Raji (cell line): ENCODE data around the gene LYG2.
"Not testable (repeated sequence)": the region's sequence is repeated elsewhere in the genome, so short reads cannot be mapped to it uniquely, and the experiment has no call there.

ENCODE experiments used
- POLR2A ChIP-seq: IDR thresholded peaks from 2 replicates; pipeline ENCODE4 v1.6.1; 2011; ENCODE audit warnings: low read depth, low read length, control low read depth; ENCODE audit not compliant: insufficient read depth

Gene LYG2

GRCh38 chr2:99255491-99256318 lies at the start of gene LYG2:
LYG2 (minus strand) TSS chr2:99255666; CDS start chr2:99254260, 1,406 bp downstream.
- no peak for TF ChIP-seq POLR2A

DNA sequence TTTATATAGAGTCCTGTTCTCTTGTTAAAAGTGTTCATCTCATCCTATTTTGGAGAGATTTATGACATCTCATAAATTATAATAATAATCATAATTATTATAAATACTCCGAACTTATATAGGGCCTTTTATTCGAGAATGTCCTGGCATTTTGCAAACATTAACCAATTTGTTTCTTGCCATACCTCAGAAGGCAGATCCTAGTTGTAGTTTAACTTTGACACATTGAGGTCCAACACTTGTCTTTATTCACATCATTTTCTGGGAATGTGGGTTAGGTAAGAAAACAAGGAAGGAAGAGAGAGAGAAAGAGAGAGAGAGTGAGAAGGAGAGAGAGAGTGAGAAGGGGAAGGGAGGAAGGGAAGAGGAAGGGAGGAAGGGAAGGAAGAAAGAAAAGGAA lies 45.6 kb upstream of the LYG2 start, which contains the start of gene LYG1:
Gene LYG1 (minus strand): TSS at position 101 of the 400 bp plus-strand sequence. CDS start 5,527 bp downstream, outside the sequence.
- TF ChIP-seq POLR2A: not testable (repeated sequence)

- no peak for TF ChIP-seq POLR2A
Measured at GRCh38 chr2:99299580-99299979, 44.1 kb upstream of the LYG2 start.

DNA sequence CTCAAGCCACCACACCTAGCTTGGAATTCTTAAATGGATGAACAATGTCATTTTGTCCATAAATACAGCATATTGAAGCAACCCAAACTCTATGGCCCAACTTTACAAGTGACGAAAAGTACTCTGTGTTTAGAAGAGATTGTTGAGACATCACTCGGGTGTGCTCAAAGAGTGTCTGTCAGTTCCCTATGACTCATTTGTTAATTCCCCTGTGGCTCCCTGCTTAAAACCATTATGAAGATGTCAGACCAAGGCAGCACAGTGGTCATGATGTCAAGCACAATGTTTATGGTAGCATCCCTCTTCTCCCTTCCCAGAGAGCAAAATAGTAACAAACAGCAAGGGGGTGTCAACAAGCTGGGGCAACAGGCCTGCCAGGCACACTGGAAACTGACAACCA lies 42.5 kb upstream of the LYG2 start:
- TF ChIP-seq POLR2A: no peak

GRCh38 chr2:99285526-99285925 lies 30.1 kb upstream of the LYG2 start:
- TF ChIP-seq POLR2A: no peak

DNA sequence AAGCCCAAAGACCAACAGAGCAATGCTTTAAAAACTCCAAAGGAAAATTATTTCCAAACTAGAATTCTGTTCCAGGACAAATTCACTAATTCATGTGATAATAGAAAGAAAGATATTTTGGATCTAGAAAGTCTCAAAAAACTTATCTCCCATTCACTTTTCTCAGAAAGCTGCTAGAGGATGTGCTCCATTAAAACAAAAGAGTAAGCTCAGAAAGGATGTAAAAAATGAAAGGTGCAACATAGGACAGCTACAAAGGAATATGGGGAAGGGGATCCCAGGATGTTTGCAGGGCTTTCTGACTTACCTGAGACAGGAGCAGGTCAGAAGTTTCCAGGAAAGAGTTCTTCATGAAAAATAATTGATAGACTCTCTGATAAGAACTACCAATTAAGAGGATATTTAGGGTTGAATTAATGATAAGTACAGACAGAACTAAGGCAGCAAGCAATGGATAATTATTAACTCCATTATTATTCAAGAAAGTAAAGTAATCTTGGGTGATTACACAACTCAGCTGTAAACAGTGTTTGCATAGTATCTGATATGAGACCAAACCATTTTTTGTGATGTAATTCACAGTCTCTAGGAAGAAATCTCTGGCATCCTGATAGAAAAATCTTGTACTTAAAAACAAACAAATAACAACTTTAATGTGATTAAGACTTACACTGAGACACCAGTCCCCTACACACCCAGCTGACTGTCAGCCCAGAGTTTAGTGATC lies 24.7 kb upstream of the LYG2 start:
- TF ChIP-seq POLR2A: no peak

DNA sequence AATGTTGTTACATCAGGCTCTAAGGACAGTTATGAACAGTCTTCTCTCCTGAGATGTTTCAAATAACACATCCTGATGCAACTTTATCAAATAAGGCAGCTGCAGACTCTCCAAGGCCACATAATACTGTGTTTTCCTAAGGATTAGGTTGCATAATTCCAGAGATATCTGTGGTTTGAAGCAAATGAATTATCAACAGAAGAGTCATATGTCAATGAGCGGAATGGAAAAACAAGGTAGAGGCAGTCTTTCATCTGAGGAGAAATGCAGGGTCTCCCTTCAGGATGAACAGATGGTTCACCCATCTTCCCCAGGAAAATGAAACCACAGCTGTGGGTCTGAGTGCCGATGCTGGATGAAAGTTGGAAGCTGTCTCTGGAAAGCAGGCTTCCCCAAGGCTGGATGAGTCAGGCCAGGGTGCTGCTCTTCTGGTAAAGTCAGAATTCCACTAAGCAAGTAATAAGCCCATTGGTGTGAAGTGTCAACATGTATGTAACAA lies 23.4 kb upstream of the LYG2 start:
- no peak for TF ChIP-seq POLR2A

DNA sequence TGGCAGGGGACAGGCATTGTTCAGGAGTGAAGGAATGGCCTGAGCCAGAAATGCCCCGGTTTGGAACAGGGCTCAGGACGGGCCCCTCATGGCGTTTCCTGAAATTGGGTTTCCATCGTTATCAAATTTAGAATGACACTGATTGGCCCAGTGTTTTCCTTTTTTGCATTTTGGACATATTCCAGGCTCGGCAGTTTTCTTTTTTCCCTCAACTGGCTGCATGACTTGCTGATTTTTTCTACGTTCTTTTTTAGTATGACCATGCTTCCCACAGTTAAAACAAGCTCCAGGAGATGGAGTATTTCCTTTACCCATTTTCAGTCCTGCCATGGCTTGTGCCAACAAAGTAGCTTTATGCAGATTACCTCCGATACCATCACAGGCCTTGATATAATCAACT lies 20.4 kb upstream of the LYG2 start:
- TF ChIP-seq POLR2A: no peak

DNA sequence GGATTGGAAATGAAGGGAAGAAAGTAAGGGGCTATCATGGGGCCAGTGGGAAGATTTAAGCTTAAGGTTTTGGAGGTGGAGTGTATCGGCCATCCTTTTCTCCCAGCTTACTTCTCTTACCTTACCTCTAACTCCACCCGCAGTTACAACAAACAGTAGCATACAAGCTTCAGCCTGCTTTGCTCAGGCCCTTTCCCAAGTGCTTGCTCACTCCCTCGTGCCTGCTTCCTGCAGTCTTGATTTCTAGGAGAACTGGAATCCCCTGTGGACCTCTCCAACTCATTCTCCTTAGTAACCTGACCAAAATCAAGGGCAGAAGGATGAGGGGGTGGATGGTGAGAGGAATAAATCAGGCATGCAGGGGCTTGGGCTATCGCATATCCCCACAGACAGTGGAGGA lies 5.8 kb upstream of the LYG2 start:
- TF ChIP-seq POLR2A: no peak

DNA sequence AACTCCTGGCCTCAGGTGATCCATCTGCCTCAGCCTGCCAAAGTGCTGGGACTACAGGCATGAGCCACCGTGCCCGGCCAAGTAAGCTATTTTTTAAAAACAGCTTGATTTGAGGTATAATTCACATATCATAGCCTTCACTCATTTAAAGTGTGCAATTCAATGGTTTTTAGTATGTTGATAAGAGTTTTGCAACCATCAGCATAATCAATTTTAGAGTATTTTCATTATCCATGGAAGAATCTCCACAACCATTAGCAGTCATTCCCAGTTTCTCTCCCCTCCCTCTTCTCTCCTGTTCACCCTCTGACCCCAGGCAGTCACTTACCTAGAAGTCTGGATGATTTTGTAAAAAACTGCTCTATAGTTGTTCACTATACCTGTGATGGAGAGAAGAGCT lies 4.7 kb upstream of the LYG2 start:
- TF ChIP-seq POLR2A: no peak

- no peak for TF ChIP-seq POLR2A
Measured at GRCh38 chr2:99259465-99259864, 4.0 kb upstream of the LYG2 start.

DNA sequence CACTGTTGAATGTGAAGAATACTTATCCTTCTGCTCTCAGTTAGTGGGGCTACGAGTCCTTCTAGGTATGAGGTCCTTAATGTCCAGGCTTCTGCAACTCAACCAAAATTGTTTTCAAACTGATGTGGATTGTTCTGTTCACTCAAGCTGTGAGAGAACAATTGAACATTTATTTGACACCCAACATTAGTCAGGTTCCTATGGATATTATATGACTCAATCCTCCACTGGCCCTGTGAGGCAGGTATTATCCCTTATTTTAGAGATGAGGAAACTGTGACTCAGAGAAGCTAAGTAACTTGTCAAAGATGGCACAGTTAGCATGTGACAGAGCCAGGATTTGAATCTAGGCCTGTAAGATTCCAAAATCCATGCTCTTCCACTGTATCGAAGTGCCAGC lies 1.2 kb upstream of the LYG2 start:
- no peak for TF ChIP-seq POLR2A

- no peak for TF ChIP-seq POLR2A
Measured at GRCh38 chr2:99249951-99250350, 5.5 kb downstream of the LYG2 start.

GRCh38 chr2:99242151-99242550 lies 13.3 kb downstream of the LYG2 start:
- no peak for TF ChIP-seq POLR2A

DNA sequence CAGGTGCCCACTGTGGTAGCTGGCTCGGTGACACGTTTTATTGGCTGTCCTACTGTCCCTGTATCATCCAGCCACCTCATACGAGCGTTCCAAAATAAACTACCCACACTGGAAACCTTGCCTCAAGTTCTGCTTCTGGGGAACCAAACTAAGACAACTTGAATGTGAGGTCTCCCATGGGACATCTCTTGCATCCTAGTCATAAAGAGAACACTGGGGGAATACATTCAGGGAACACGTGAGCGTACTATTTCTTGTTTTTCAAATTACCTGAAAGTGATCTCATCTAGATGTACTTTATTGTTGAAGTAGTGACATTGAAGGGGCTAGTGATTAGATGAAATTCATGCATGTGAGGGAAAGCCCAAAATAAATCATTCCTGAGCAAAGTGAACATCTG lies 15.0 kb downstream of the LYG2 start:
- no peak for TF ChIP-seq POLR2A

- no peak for TF ChIP-seq POLR2A
Measured at GRCh38 chr2:99238599-99238998, 16.9 kb downstream of the LYG2 start.
